Measurements from ENCODE around the gene NRSN2.
A peak's percentile ranks its signal among the peaks of the same experiment; 100 is the strongest.

Gene NRSN2

GRCh38 chr20:313402-313801 is 33.5 kb upstream of the NRSN2 start:
- Histone ChIP-seq H3K9ac (ENCODE audit: insufficient read length, low read depth) (no peak overlapping the region), H3K4me3 (ENCODE audit: insufficient read length, low read depth) (no peak overlapping the region), H3K9me3 (ENCODE audit: insufficient read depth, low read length) (no peaks in the 10 kb centered on the region), H3K36me3 (ENCODE audit: insufficient read depth, insufficient read length, low read length) (no peaks in the 10 kb centered on the region), H3K27me3 (ENCODE audit: insufficient read depth, insufficient read length) (no peaks in the 10 kb centered on the region), H3K4me1 (ENCODE audit: insufficient read depth, insufficient read length) (no peaks in the 10 kb centered on the region)
- TF ChIP-seq SUZ12 (IDR thresholded peaks at IDR 0.05; ENCODE audit: extremely low read depth, insufficient read depth, insufficient read length): no peak
- no peak for TF ChIP-seq ZNF274 (IDR thresholded peaks at IDR 0.05; ENCODE audit: low read depth, low read length)
- TF ChIP-seq YY1 (IDR thresholded peaks at IDR 0.05; ENCODE audit: insufficient read depth, insufficient read length): no peak
- no peak for DNase-seq (ENCODE audit: low read depth, low spot score)

- DNase-seq (ENCODE audit: low read depth, low spot score): no peak
- Histone ChIP-seq H3K36me3 (ENCODE audit: insufficient read depth, insufficient read length, low read length) (no peaks in the 10 kb centered on the region), H3K4me1 (ENCODE audit: insufficient read depth, insufficient read length) (no peaks in the 10 kb centered on the region), H3K27me3 (ENCODE audit: insufficient read depth, insufficient read length) (no peaks in the 10 kb centered on the region), H3K9ac (ENCODE audit: insufficient read length, low read depth) (no peak overlapping the region), H3K9me3 (ENCODE audit: insufficient read depth, low read length) (no peaks in the 10 kb centered on the region), H3K4me3 (ENCODE audit: insufficient read length, low read depth) (no peak overlapping the region)
- TF ChIP-seq SUZ12 (IDR thresholded peaks at IDR 0.05; ENCODE audit: extremely low read depth, insufficient read depth, insufficient read length) (no peak), YY1 (IDR thresholded peaks at IDR 0.05; ENCODE audit: insufficient read depth, insufficient read length) (no peak), ZNF274 (IDR thresholded peaks at IDR 0.05; ENCODE audit: low read depth, low read length) (no peak)
These were observed 33.0 kb upstream of the NRSN2 start for GRCh38 chr20:313948-314347.

- TF ChIP-seq ZNF274 (IDR thresholded peaks at IDR 0.05; ENCODE audit: low read depth, low read length) (no peak), SUZ12 (IDR thresholded peaks at IDR 0.05; ENCODE audit: extremely low read depth, insufficient read depth, insufficient read length) (no peak), YY1 (IDR thresholded peaks at IDR 0.05; ENCODE audit: insufficient read depth, insufficient read length) (no peak)
- no peaks in the 10 kb centered on the region for H3K9me3 ChIP-seq (ENCODE audit: insufficient read depth, low read length)
- no peak for DNase-seq (ENCODE audit: low read depth, low spot score)
These were observed 30.4 kb upstream of the NRSN2 start for GRCh38 chr20:316316-317068.

GRCh38 chr20:324177-325044 is 22.5 kb upstream of the NRSN2 start:
- Histone ChIP-seq H3K4me1 (ENCODE audit: insufficient read depth, insufficient read length) (peaks cover 9% of the 10 kb centered on the region), H3K9ac (ENCODE audit: insufficient read length, low read depth) (peak overlapping the region; percentile 93), H3K9me3 (ENCODE audit: insufficient read depth, low read length) (no peaks in the 10 kb centered on the region), H3K27me3 (ENCODE audit: insufficient read depth, insufficient read length) (no peaks in the 10 kb centered on the region), H3K4me3 (ENCODE audit: insufficient read length, low read depth) (peak overlapping the region; percentile 77), H3K36me3 (ENCODE audit: insufficient read depth, insufficient read length, low read length) (peaks cover 23% of the 10 kb centered on the region)
- TF ChIP-seq YY1 (IDR thresholded peaks at IDR 0.05; ENCODE audit: insufficient read depth, insufficient read length): no peak
- no peak for TF ChIP-seq ZNF274 (IDR thresholded peaks at IDR 0.05; ENCODE audit: low read depth, low read length)
- TF ChIP-seq SUZ12 (IDR thresholded peaks at IDR 0.05; ENCODE audit: extremely low read depth, insufficient read depth, insufficient read length): no peak
- DNase-seq (ENCODE audit: low read depth, low spot score): no peak

More at GRCh38 chr20:316316-317068, 30.4 kb upstream of the NRSN2 start:
- H3K9ac ChIP-seq (ENCODE audit: insufficient read length, low read depth): no peak overlapping the region
- H3K4me3 ChIP-seq (ENCODE audit: insufficient read length, low read depth): no peak overlapping the region
- H3K4me1 ChIP-seq (ENCODE audit: insufficient read depth, insufficient read length): no peaks in the 10 kb centered on the region
- peaks cover 3% of the 10 kb centered on the region for H3K36me3 ChIP-seq (ENCODE audit: insufficient read depth, insufficient read length, low read length)
- no peaks in the 10 kb centered on the region for H3K27me3 ChIP-seq (ENCODE audit: insufficient read depth, insufficient read length)

- Histone ChIP-seq H3K4me3 (ENCODE audit: insufficient read length, low read depth) (peak within 1 kb of the TSS; percentile 90), H3K36me3 (ENCODE audit: insufficient read depth, insufficient read length, low read length) (peaks cover 30% of the 10 kb centered on the region), H3K9me3 (ENCODE audit: insufficient read depth, low read length) (no peaks in the 10 kb centered on the region), H3K4me1 (ENCODE audit: insufficient read depth, insufficient read length) (peaks cover 18% of the 10 kb centered on the region), H3K27me3 (ENCODE audit: insufficient read depth, insufficient read length) (no peaks in the 10 kb centered on the region), H3K9ac (ENCODE audit: insufficient read length, low read depth) (peak within 1 kb of the TSS; percentile 98)
- TF ChIP-seq YY1 (IDR thresholded peaks at IDR 0.05; ENCODE audit: insufficient read depth, insufficient read length) (no peak), SUZ12 (IDR thresholded peaks at IDR 0.05; ENCODE audit: extremely low read depth, insufficient read depth, insufficient read length) (no peak), ZNF274 (IDR thresholded peaks at IDR 0.05; ENCODE audit: low read depth, low read length) (no peak)
- DNase-seq (ENCODE audit: low read depth, low spot score): peak; percentile 94
These were observed 21.6 kb upstream of the NRSN2 start, which contains the start of gene SOX12 for GRCh38 chr20:325045-325888. Gene SOX12, plus strand, starts transcription at chr20:325552. Its CDS starts 373 bp downstream, at chr20:325925.

GRCh38 chr20:325889-326644 is 20.8 kb upstream of the NRSN2 start:
- Histone ChIP-seq H3K4me1 (ENCODE audit: insufficient read depth, insufficient read length) (peaks cover 24% of the 10 kb centered on the region), H3K27me3 (ENCODE audit: insufficient read depth, insufficient read length) (no peaks in the 10 kb centered on the region), H3K9me3 (ENCODE audit: insufficient read depth, low read length) (no peaks in the 10 kb centered on the region), H3K9ac (ENCODE audit: insufficient read length, low read depth) (peak overlapping the region; percentile 98), H3K4me3 (ENCODE audit: insufficient read length, low read depth) (peak overlapping the region; percentile 90), H3K36me3 (ENCODE audit: insufficient read depth, insufficient read length, low read length) (peaks cover 27% of the 10 kb centered on the region)
- TF ChIP-seq YY1 (IDR thresholded peaks at IDR 0.05; ENCODE audit: insufficient read depth, insufficient read length) (no peak), SUZ12 (IDR thresholded peaks at IDR 0.05; ENCODE audit: extremely low read depth, insufficient read depth, insufficient read length) (no peak), ZNF274 (IDR thresholded peaks at IDR 0.05; ENCODE audit: low read depth, low read length) (no peak)
- no peak for DNase-seq (ENCODE audit: low read depth, low spot score)

Data from NT2/D1 (cell line).